GM10266 (cell line): ENCODE data around the gene EMP1.

Experiments used
- DNase-seq: peaks from one replicate; pipeline ENCODE4 v3.0.0; 2012; ENCODE audit errors: extremely low spot score
- TF ChIP-seq, protein P1 (sequence below): IDR thresholded peaks from 2 replicates; pipeline ENCODE4 v1.5.1; 2012; ENCODE audit warnings: mild to moderate bottlenecking, low read depth; ENCODE audit not compliant: control insufficient read depth, insufficient read depth; ENCODE audit errors: missing control alignments

Gene EMP1

DNA sequence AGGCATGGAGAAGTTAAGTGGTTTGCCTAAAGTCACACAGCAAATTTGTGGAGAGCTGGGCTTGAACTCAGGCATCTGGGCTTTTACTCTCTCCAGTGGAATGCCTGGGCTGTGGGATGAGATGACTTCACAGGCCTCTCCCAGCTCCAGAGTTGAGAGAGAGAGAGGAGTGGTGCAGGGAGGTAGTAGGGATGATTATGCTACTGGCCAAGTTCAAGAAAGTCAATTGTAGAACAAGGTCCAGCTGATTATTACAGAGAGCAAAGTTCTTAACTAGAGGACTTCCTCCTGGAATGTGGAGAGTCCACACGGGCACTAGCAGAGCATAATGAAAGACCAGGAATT is 769 bp upstream of the EMP1 start:
- DNase-seq: no peak

DNA sequence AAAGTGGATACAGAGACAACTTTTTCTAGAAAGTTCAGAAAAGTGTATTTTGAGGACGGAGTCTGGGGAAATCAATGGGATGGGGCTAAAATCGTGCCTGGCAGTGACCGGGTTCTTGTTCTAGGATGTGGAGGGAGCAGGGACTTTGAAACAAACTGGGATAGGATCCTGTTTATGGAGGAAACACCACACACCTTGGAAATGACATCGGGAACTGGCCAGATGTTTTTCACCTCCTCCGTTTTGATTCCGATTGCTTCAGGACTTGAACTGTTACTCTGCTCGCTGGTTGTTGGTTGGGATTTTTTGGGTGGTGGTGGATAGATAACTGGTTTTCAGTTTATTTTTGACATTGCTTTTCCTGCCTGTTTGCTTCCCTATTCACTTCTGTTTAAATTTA is 506 bp downstream of the EMP1 start:
- DNase-seq: no peak
- TF ChIP-seq, protein P1, sequence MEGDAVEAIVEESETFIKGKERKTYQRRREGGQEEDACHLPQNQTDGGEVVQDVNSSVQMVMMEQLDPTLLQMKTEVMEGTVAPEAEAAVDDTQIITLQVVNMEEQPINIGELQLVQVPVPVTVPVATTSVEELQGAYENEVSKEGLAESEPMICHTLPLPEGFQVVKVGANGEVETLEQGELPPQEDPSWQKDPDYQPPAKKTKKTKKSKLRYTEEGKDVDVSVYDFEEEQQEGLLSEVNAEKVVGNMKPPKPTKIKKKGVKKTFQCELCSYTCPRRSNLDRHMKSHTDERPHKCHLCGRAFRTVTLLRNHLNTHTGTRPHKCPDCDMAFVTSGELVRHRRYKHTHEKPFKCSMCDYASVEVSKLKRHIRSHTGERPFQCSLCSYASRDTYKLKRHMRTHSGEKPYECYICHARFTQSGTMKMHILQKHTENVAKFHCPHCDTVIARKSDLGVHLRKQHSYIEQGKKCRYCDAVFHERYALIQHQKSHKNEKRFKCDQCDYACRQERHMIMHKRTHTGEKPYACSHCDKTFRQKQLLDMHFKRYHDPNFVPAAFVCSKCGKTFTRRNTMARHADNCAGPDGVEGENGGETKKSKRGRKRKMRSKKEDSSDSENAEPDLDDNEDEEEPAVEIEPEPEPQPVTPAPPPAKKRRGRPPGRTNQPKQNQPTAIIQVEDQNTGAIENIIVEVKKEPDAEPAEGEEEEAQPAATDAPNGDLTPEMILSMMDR: no peak

More for the DNA sequence above, 769 bp upstream of the EMP1 start:
- TF ChIP-seq, protein P1: no peak

DNA sequence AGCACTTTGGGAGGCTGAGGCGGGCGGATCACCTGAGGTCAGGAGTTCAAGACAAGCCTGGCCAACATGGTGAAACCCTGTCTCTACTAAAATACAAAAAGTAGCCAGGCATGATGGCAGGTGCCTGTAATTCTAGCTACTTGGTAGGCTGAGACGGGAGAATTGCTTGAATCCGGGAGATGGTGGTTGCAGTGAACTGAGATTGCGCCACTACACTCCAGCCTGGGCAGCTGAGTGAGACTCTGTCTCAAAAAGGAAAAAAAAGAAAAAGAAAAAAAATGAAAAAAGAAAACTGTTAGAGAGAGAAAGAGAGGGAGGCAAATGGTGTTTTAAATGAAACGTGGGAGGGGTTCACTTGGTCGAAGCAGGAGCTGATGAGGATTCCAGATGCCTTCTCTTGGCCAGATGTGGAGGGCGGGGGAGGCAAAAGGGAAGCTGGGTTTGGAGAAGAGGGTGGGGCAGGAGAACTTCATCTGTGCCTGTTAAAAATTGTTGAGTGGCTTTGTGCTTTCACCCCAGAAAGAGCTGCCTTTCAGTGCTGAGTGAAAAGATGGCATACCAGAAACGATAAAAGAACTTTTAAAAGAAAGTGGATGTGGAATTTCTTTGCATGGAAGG is 1.1 kb downstream of the EMP1 start:
- no peak for DNase-seq
- TF ChIP-seq, protein P1: no peak

DNA sequence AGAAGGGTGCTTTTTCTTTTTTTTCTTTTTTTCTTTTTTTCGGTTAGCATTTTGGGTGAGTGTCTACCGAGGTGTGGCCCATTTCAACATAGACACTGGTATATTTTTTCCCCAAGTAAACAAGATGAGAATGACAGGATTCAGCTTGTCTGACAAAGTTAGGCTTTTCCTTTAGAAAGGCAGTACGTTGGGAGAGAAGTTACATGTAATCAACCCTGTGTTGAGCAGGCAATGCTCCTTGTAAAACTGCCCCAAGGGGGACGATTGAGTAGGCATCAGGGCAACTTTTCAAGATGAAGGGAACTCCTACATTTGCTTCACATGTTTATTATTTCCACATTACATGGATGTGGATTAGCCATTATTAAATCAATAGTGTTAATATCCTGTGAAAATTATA is 1.7 kb downstream of the EMP1 start:
- TF ChIP-seq, protein P1: no peak
- no peak for DNase-seq

DNA sequence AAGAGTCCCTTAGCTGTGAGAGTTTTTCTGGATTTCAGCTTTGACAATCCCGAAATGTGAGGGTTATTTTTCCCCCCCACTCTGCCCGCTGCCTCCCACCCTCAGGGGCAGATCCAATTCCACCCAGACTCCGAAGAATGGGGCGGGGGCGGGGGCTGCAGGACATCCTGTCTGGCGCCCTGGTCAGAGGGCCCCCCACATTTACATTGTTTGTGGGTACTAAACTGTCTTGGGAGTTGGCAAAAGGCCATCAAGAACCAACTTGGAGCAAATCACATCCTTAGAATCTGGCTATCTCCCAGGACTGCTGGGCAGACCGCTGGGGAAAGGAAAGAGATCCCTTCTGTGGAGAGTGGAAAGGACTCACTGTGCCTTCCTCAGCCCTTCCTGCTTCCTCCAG is 2.4 kb downstream of the EMP1 start:
- DNase-seq: no peak

DNA sequence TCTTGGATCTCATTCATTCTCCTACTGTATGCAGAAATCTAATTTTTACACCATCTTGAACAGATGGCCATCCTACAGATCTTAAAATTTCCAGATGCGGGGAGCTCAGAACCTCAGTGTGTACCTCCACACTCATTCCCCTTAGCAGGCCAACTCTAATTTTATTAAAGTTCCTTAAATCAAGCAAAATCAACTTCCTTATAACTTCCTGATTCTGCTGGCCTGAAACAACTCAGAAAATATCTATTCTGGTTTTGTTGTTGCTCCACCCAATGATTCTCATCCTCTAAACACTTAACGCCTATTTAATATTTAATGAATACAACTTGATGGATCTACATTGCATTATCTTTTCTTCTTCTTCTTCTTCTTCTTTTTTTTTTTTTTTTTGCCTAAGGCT is 3.1 kb downstream of the EMP1 start:
- no peak for DNase-seq
- TF ChIP-seq, protein P1: no peak

More for the DNA sequence above, 2.4 kb downstream of the EMP1 start:
- TF ChIP-seq, protein P1: no peak

DNA sequence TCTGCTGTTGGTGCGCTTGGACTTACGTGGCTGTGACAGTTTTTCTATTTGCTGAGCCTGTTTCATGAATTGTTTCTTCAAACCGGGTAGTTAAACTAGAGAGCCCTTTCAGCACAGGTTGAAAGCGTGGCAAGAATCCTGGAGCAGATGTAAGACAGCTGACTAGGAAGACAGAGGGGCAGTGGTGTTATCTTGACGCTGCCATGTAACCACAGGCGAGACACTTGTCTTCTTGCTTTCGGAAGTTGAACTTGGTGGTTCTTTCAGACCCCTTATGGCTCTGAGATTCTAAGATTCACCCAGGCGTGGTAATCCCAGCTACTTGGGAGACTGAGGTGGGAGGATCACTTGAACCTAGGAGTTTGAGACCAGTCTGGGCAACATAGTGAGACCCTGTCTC is 4.3 kb downstream of the EMP1 start:
- TF ChIP-seq, protein P1: no peak

More for the DNA sequence above, 4.3 kb downstream of the EMP1 start:
- DNase-seq: no peak
